OCI-LY3 (cell line): ENCODE results near the gene PDK2.

Source experiments
- EZH2phosphoT487 ChIP-seq: fragments of 200-600 bp; shearing (Covaris generic); IDR thresholded peaks from 2 replicates; pipeline ENCODE4 v1.6.1; 2018; ENCODE audit warnings: antibody characterized with exemption, mixed run types, low read depth
- TF ChIP-seq, protein P1 (sequence below): fragments of 200-600, 300-600 bp; sonication (generic); IDR thresholded peaks from 2 replicates; pipeline ENCODE4 v1.5.1; 2014; ENCODE audit warnings: antibody characterized with exemption, low read length, low read depth

DNA sequence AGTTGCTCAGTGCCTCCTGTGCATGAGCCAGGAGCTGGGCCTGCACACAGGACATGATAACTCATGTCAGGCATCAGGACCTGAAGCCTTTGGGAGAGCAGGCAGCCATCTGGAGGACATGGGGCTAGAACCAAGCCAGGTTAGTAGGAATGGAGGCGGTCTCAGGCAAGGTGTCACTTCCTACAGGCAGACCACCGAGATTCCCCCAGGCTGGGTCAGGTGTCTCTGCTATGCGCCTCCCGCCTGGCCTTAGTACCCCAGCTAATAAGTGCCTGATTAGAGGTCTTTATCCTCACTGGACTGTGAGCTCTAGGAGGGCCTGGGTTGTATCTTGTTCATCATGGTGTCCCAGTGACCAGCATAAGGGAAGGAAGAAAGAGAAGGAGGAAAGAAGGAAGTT lies 19.2 kb downstream of the PDK2 start:
- TF ChIP-seq, protein P1, sequence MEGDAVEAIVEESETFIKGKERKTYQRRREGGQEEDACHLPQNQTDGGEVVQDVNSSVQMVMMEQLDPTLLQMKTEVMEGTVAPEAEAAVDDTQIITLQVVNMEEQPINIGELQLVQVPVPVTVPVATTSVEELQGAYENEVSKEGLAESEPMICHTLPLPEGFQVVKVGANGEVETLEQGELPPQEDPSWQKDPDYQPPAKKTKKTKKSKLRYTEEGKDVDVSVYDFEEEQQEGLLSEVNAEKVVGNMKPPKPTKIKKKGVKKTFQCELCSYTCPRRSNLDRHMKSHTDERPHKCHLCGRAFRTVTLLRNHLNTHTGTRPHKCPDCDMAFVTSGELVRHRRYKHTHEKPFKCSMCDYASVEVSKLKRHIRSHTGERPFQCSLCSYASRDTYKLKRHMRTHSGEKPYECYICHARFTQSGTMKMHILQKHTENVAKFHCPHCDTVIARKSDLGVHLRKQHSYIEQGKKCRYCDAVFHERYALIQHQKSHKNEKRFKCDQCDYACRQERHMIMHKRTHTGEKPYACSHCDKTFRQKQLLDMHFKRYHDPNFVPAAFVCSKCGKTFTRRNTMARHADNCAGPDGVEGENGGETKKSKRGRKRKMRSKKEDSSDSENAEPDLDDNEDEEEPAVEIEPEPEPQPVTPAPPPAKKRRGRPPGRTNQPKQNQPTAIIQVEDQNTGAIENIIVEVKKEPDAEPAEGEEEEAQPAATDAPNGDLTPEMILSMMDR = no peak
- no peak for TF ChIP-seq EZH2phosphoT487
